HG03139 (cell line): ENCODE measurements around the gene TIMM22.

ENCODE experiments used
- ATAC-seq: cut with Tn5 transposase; IDR thresholded peaks from one replicate; pipeline ENCODE4 v1.9.1; 2021; ENCODE audit not compliant: unreplicated experiment

Gene TIMM22

DNA sequence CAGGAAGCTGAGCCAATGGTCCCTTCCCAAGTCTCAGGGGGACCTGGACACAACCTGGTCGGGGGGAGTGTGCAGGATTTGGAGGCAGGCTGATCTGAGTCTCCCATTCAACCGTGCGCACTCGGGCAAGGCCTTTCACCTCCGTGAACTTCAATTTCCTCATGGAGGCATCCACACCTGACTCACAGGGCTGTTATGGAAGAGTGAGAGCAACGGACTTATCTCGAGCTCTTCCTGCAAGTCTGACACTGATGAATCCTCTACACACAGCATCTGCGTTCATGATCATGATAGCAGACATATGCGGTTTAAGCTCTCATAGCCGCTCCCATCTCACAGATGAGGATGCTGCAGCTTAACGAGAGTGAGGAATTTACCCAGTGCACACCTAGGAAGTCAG lies 21.6 kb downstream of the TIMM22 start:
- no peak for ATAC-seq

DNA sequence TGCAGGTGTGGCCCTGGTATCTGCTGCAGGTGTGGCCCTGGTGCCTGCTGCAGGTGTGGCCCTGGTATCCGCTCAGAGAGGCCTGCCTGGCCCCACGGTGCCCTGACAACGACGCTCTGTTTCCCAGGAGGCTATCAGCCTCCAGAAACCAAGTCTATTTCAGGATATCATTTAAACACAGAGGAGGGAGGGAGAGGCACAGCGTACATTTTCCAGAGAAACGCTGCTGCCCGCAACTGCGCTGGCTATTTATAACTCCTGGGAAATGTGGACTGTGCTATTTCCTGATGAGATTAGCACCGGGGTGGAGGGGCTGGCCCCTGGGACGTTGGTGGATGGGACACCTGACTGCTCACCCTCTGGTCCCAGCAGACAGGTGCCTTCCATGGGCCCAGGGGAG lies 22.5 kb downstream of the TIMM22 start:
- ATAC-seq, result no peak

DNA sequence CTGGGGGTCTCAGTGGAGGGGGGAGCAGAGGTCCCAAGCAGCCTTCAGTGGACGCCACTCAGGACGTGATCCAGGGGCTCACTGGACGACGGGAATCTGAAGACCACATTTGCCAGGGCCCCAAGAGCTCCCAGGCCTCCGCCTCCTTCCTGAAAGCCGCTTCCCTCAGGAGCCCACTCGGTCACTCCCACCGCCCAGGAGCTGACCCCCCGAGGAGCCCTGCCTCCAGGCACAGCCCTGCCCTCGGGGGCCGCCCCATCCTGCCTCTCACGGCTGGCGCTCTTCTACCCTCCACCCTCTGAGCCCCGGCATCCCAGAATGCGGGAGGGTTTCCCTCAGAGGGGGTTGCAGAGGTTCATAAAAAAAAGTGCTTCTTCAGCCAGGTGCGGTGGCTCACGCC lies 24.2 kb downstream of the TIMM22 start:
- no peak for ATAC-seq

- no peak for ATAC-seq
Measured at GRCh38 chr17:1022278-1023024, 25.5 kb downstream of the TIMM22 start.

DNA sequence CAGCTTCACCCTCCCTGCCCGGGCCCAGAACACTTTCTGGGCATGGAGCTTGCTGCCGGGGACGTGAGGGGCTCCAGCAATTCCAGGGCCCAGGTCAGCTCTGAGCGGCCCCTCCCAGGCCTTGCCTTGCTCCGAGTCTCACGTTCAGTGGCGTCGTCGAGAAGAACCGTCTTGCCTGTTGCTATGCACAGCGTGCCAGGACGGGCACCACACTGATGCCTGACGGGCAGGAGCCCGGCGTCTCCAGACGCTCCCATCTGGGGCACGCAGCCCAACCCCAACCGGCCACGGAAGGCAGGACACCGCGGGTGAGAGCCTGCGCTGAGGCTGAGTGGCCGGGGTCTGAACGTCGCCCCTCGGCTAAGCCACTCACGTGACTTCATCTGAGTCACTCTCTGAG lies 27.1 kb downstream of the TIMM22 start:
- ATAC-seq, result no peak

DNA sequence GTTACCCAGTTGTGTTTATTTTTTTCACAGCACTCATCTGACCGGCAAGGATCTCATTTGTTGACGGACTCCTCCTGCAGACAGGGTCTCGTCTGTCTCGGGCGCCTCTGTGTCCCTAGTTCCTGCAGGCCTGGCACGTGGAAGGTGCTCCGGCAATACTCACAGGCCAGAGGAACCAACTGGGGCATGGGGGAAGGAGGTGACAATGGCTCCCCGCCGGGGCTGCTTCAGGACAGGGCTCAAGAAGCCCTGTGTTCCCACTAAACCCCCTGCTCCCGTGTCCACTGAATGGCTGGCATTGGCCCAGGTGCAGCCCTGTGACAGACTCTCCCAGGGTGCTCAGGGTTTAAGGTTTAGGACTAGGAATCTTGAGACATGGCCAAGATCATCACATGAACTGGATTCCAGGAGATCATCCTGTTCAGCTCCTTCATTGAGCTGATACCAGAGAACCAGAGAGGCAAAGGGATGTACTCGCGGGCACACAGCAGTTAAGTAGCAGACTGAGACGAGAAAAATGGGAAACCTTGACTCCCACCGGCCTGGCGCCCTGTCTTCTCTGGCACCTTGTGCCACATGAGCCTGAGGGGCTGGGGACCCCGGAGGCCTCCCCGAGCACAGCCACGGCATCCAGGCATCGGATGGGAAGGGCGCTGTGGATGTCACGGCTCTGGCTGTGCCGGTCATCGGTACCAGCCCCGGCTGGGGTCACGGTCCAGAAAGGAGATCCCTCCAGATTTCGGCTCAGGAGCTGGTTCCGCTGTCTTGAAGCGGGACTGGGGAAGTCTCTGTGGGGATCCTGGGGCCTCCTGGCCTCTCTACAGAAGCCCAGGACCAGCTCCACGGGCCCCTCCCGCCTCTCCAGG lies 29.0 kb downstream of the TIMM22 start:
- ATAC-seq, result no peak

DNA sequence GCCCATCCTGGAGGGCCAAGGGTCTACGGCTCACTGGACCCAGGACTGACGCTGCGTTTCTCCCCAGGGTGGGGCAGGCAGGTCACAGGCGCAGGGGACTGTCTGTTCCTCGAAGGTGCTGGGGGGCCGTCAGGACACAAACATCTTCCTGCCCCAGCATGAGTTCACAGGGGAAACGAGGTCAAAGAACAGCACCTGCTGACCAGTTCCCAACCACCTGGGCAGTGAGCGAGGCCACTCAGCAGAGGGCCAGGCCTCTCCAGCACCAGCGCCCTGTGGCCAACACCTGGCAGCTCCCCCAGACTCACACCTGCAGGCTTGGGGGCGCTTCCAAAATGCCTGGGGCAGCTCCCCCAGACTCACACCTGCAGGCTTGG lies 29.7 kb downstream of the TIMM22 start:
- ATAC-seq, result no peak

DNA sequence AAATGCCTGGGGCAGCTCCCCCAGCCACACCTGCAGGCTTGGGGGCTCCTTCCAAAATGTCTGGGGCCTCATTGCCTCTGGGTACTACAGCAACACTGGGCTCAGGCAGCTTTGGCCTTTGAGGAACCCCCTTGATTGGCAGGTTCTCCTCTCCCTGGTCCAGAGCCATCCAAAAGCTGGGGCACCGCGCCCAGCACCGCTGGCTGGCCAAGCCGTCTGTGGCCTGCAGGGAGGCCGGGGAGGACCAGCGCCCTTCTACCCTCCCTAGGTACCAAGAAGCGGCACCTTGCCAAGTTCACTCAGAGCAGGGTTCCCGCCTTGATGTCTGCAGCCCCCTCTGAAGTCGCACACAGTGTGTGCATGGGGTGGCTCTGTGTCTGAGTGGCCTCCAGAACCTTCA lies 30.1 kb downstream of the TIMM22 start:
- ATAC-seq, result no peak

DNA sequence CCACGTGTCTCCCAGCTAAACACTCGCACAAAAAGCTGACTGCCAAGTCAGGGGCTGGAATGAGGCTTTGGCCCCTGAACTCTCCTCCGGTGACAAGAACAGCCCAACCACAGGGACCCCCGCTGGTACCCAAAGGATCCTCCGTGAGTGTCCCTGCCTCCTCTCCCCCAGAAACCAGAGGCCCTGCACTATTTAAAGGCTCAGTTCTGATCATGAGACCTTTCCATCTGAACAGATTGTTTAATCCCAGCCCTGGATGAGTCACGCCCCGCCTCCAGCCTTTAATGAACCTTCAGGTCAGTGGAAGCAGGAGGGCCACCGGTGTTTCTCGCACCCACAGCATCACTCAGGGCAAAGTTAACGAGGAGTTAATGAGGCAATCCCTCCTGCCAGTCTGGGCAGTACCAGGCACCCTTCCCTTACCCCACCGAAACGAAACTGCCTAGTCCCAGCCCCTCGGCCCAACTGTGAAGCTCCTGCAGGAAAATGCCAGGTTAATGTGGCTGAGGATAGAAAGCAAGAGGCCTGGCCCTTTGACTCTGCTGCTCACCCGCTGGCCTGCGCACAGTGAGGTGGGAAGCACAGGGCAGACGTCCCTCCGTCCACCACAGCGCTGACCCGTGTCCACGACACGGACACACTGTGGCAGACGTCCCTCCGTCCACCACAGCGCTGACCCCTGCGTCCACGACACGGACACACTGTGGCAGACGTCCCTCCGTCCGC lies 32.4 kb downstream of the TIMM22 start:
- no peak for ATAC-seq

- ATAC-seq, result no peak
Measured at GRCh38 chr17:1029922-1030644, 33.2 kb downstream of the TIMM22 start.

DNA sequence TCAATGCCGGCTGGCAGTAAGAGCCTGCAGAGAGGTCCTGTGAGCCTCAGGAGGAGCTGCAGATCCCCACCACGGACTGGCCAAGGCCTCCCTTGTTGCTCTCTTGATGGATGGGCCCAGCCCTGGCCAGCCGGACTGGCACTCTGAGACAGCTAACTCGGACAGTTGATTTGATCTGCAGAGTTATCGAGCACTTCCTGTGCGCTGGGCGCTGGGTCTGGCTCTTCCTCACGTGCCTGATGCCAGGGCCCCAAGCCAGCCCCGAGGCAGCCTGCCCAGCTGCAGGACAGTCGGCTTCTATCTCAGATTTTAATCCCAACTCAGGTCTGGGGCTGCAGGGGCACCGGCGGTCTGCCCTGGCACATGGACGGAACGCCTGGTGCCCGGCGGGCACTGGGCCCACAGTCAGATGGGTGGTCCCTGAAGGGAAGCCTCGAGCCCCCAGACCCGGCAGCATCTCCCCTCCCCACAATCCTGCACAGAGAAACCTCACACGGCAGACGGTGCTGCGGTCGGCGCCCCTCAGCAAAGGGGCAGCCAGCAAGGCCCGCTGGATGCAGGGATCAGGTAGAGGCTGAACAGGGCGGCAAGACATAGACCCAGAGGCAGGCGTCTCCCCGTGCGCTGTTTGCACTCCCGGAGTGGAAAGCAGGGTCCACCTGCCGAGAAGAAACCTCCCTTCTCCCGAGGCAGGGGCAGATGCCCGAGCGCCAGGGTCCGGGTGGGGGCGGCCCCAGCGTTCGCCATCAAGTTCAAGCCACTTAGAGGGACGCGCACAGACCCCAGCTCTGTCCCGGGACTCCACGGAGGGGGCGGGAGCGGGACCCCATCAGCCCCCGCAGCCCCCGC lies 34.0 kb downstream of the TIMM22 start:
- no peak for ATAC-seq

DNA sequence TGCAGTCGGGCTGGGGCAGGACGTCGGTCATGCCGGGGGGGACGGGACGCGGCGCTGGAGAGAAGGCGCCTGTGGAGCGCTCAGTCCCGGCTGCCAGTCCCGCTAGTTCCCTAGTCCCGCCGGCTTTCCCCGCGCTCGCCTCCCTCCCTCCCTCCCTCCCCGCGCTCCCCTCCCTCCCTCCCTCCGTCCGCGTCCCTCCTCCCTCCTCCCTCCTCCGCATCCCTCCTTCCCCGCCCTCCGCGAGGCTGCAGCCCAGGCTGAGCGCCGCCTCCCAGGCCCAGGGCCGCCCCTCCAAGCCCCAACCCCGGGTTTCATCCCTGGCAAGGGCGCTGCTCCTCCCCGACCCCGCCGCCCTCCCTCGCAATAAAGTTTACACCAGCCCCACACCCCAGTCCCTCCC lies 34.8 kb downstream of the TIMM22 start:
- no peak for ATAC-seq

GRCh38 chr17:1032391-1032790 lies 35.5 kb downstream of the TIMM22 start:
- ATAC-seq, result no peak

DNA sequence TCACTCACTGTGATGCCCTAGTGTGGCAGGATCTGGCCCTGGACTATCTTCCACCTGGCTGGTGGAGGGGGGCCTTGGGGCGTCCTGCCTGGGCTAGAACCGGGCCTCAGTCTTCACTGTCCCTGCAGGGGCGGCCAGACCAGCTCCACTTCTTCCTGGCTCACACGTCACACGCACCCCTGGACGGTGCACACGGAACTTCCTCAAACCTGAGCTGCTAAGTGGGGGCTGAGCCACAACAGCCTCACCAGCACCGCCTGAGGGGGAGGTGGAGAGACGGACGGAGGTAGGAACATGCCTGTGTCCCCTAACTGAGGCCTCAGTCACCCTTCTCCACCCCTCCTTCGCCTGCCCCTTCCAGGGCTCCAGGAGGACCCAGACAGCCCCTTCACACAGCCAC lies 36.6 kb downstream of the TIMM22 start:
- no peak for ATAC-seq

DNA sequence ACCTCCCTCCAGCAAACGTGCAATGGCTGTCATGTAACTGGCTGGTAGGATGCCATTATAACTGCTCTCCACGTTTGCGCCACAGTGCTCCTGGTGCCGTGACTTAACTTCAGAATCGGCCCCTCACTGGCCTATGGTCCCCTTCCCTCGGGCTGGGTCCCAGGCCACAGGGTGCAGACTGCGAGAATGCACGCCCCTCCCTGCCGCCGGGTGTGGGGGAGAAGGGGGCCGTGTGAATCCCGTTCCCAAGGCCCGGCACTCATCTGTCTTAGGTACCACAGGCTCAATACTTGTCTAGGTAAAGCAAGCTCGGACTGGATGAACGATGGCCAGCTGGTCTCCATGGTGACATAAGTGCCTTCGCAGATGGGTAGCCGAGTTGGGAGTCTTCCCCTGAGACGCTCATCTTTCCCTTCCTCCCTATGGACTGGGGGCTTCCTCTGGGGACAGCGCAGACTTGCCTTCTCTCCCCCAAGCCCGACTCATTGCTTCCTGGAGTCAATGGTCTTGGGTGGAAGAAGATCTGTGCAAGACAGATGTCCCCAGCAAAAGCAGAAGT lies 37.8 kb downstream of the TIMM22 start:
- ATAC-seq, result no peak

- ATAC-seq, result no peak
Measured at GRCh38 chr17:1035546-1036170, 38.7 kb downstream of the TIMM22 start.

DNA sequence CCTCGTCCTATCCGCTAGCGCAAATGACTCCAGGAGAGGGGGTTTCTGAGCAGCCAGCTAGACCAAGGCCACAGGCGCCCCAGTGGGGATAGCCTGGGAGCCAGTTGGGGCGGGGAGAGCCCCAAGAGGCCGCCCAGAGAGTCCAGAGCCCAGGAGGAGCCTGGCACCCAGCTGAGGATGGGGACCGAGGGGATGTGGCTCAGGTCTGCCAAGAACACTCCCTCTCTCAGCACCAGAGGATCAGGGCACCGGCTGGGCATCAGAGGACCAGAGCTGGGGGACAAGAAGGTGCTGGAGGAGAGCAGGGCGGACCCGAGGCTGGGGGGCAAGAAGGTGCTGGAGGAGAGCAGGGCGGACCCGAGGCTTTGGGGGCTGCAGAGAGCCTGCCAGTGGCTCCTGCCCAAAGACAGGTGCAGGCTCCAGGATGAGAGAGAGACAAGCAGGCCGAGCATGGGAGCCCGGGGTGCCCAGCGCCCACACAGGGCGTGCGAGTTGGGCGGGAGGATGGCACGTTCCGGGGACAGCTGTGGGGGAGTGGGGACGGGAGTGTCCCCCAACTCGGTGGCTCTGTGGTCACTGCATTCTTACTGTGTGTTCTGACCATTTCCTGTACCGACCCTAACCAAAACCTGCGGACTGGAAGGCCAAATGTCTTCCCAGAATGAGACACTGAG lies 39.4 kb downstream of the TIMM22 start:
- no peak for ATAC-seq

GRCh38 chr17:1036845-1037237 lies 39.9 kb downstream of the TIMM22 start:
- ATAC-seq, result no peak
